HL-60 (cell line): Measurements from ENCODE around the gene ARL4C.

Experiments
- CTCF ChIP-seq: IDR thresholded peaks from one replicate; pipeline ENCODE4 v1.5.1; 2011; ENCODE audit warnings: low read length, control low read depth, inconsistent platforms; ENCODE audit not compliant: insufficient read depth
- GABPA ChIP-seq: IDR thresholded peaks from 2 replicates; pipeline ENCODE4 v1.6.1; 2012; ENCODE audit warnings: low read depth
- POLR2AphosphoS5 ChIP-seq: IDR thresholded peaks from 2 replicates; pipeline ENCODE4 v1.6.1; 2012; ENCODE audit warnings: low read depth
- REST ChIP-seq: IDR thresholded peaks from 2 replicates; pipeline ENCODE4 v1.6.1; 2012; ENCODE audit warnings: low read depth; ENCODE audit not compliant: insufficient replicate concordance

GRCh38 chr2:234544659-234545611 is 48.1 kb upstream of the ARL4C start:
- TF ChIP-seq POLR2AphosphoS5 = no peak
- peak; percentile 68 for TF ChIP-seq CTCF
- no peak for TF ChIP-seq REST
- TF ChIP-seq GABPA = no peak
